GM23338 (cell line): ENCODE data around the gene PARP3. TPM values are rescaled to one million over a fixed set of nuclear protein-coding genes. Genes with fewer than 3 reads are reported as not detected.
A peak's percentile ranks its signal among the peaks of the same experiment; 100 is the strongest.
"Not testable (repeated sequence)": the region's sequence is repeated elsewhere in the genome, so short reads cannot be mapped to it uniquely, and the experiment has no call there.

ENCODE experiments used
- ATAC-seq: fragments of 200-7000 bp; cut with Tn5 transposase; 3 replicates; pipeline ENCODE4 v1.9.1; 2020
- DNase-seq: peaks from one replicate; pipeline ENCODE4 v3.0.0-alpha.2; 2015; ENCODE audit warnings: low spot score
- H2AFZ ChIP-seq: fragments of 200-600 bp; sonication (generic); 2 replicates; pipeline ENCODE4 v1.8.0; 2016; ENCODE audit warnings: antibody characterized with exemption, mild to moderate bottlenecking, moderate library complexity
- H3F3A ChIP-seq: fragments of 200-600 bp; sonication (generic); replicated peaks from 2 replicates; pipeline ENCODE4 v1.8.0; 2017; ENCODE audit warnings: antibody characterized with exemption, mixed run types, low read depth
- H3K27ac ChIP-seq: fragments of 200-600 bp; sonication (generic); 2 replicates; pipeline ENCODE4 v1.6.1; 2016; ENCODE audit warnings: low read depth
- H3K27me3 ChIP-seq: fragments of 200-600 bp; sonication (generic); 2 replicates; pipeline ENCODE4 v1.8.0; 2016; ENCODE audit warnings: mild to moderate bottlenecking, mixed run types, moderate library complexity; ENCODE audit not compliant: insufficient read depth
- H3K36me3 ChIP-seq: fragments of 200-600 bp; sonication (generic); 2 replicates; pipeline ENCODE4 v1.8.0; 2016; ENCODE audit warnings: mild to moderate bottlenecking; ENCODE audit not compliant: insufficient read depth
- H3K4me1 ChIP-seq: fragments of 200-600 bp; sonication (generic); 2 replicates; pipeline ENCODE4 v1.8.0; 2016; ENCODE audit warnings: mild to moderate bottlenecking, moderate library complexity; ENCODE audit not compliant: insufficient read depth
- H3K4me2 ChIP-seq: fragments of 200-600 bp; sonication (generic); 2 replicates; pipeline ENCODE4 v1.7.1; 2017; ENCODE audit warnings: mixed run types
- H3K4me3 ChIP-seq: fragments of 200-600 bp; sonication (generic); 2 replicates; pipeline ENCODE4 v1.6.1; 2016; ENCODE audit warnings: mixed run types
- H3K79me2 ChIP-seq: fragments of 200-600 bp; sonication (generic); replicated peaks from 2 replicates; pipeline ENCODE4 v1.8.0; 2017; ENCODE audit warnings: mild to moderate bottlenecking; ENCODE audit not compliant: insufficient read depth
- H3K9me2 ChIP-seq: fragments of 200-600 bp; sonication (generic); 2 replicates; pipeline ENCODE4 v1.8.0; 2017; ENCODE audit not compliant: insufficient read depth
- H4K20me1 ChIP-seq: fragments of 200-600 bp; sonication (generic); replicated peaks from 2 replicates; pipeline ENCODE4 v1.8.0; 2017; ENCODE audit warnings: mild to moderate bottlenecking; ENCODE audit not compliant: insufficient read depth
- H3K27ac Mint-ChIP-seq: 2 replicates; pipeline ENCODE4 v1.8.0; 2020; ENCODE audit warnings: inconsistent platforms, mild to moderate bottlenecking, moderate library complexity, mixed read lengths
- H3K27me3 Mint-ChIP-seq: 3 replicates; pipeline ENCODE4 v1.8.0; 2022; ENCODE audit warnings: low read depth, mild to moderate bottlenecking, moderate library complexity, mixed read lengths, inconsistent platforms; ENCODE audit not compliant: insufficient read depth, poor library complexity
- H3K36me3 Mint-ChIP-seq: 3 replicates; pipeline ENCODE4 v1.8.0; 2021; ENCODE audit warnings: low read depth, mild to moderate bottlenecking, inconsistent platforms, moderate library complexity, mixed read lengths
- H3K4me1 Mint-ChIP-seq: 3 replicates; pipeline ENCODE4 v1.8.0; 2020; ENCODE audit warnings: mild to moderate bottlenecking, inconsistent platforms, mixed read lengths
- H3K4me3 Mint-ChIP-seq: 3 replicates; pipeline ENCODE4 v1.8.0; 2021; ENCODE audit warnings: moderate library complexity, mild to moderate bottlenecking, inconsistent platforms, mixed read lengths
- H3K9me3 Mint-ChIP-seq: 3 replicates; pipeline ENCODE4 v1.8.0; 2020; ENCODE audit warnings: moderate library complexity, mild to moderate bottlenecking, inconsistent platforms, mixed read lengths
- POLR2AphosphoS5 ChIP-seq: IDR thresholded peaks from 2 replicates; pipeline ENCODE4 v1.6.1; 2016; ENCODE audit warnings: antibody characterized with exemption, low read depth
- STAT1 ChIP-seq: IDR thresholded peaks from one replicate; pipeline ENCODE4 v1.6.1; 2016; ENCODE audit warnings: antibody characterized with exemption; ENCODE audit not compliant: unreplicated experiment
- ZNF114 ChIP-seq: fragments of 250-450 bp; sonication (Bioruptor Pico); IDR thresholded peaks from 2 replicates; pipeline ENCODE4 v1.5.0; 2020; ENCODE audit warnings: mild to moderate bottlenecking, moderate library complexity
- polyA plus RNA-seq: library from polyadenylated mRNA; unstranded; fragments of >200 nt; fragmentation: Nextera tagmentation; extraction: Ambion mirVana; gene quantifications from 2 replicates; pipeline ENCODE4 v1.2.1, GENCODE V29; 2016
- total RNA-seq: library from RNA; depleted of rRNA; stranded (reverse); fragments of >200 nt; shearing (Covaris generic); gene quantifications from 2 replicates; pipeline ENCODE4 v1.2.3, GENCODE V29; 2014
- TF ChIP-seq, protein P1 (sequence below), 2 experiments: fragments of 200-600 bp in 1 of 2; sonication (generic) in 1 of 2; conservative IDR thresholded peaks; 2 replicates each; pipeline versions ENCODE4 v1.5.1 to v1.6.1; 2016 to 2017; ENCODE audit warnings: antibody characterized with exemption in 2 of 2, low read depth in 2 of 2, mild to moderate bottlenecking in 2 of 2, moderate library complexity in 1 of 2
- TF ChIP-seq, protein P2 (sequence below): fragments of 250-450 bp; sonication (Bioruptor Pico); IDR thresholded peaks from 2 replicates; pipeline ENCODE4 v1.5.0; 2020; ENCODE audit warnings: mild to moderate bottlenecking, moderate library complexity

PARP3 gene
- total and polyA plus RNA-seq, 2 experiments from 2014 or later, result 0.76 to 1.1 TPM

DNA sequence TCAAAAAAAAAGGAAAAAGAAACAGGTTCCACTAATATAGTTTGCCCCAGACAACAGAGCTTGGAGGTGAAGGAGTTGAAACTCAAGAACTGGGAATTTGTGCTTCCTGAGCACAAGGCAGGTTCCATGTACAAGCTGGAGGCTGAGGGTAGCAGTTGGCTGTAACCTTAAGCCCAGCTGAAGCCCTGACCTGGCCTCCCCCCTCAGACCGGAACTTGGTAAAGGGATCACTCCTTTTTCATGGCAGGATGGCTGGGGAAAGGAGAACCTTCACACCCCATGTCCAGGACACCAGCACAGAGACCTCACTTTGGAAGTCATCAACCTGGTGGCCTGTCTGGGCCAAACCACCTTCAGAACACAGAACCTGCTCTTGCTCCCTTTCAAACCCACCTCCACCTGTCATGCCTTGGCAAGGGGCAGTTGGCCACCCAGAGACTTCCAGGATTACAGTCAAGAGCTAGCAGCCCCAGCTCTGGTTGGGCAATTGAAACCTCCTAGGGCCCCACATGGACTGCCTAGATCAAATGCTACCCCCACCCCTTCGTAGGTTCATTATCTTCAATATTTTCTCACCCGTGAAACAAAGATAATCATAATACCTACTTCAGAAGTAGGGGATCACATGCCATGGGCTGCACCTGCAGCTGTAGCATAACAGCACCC, 50.0 kb downstream of the PARP3 start:
- Histone ChIP-seq H3K27ac (peak overlapping the region; percentile 90), H3F3A (peaks cover 40% of the 10 kb centered on the region), H3K4me1 (peaks cover 20% of the 10 kb centered on the region), H3K4me3 (no peak overlapping the region), H3K27me3 (no peaks in the 10 kb centered on the region), H3K9me2 (no peaks in the 10 kb centered on the region), H2AFZ (no peak overlapping the region), H3K4me2 (no peak overlapping the region), H3K79me2 (peaks cover 18% of the 10 kb centered on the region), H3K36me3 (peaks cover 28% of the 10 kb centered on the region), H4K20me1 (peaks cover 12% of the 10 kb centered on the region)
- Mint-ChIP-seq H3K9me3 (peaks cover 4% of the 10 kb centered on the region; the same call in 1 of the 3 replicates), H3K36me3 (peaks cover 53% of the 10 kb centered on the region), H3K27me3 (peaks cover 25% of the 10 kb centered on the region), H3K4me3 (peak overlapping the region; percentile 21; the same call in 1 of the 3 replicates), H3K27ac (no peak overlapping the region; the same call in 1 of the 2 replicates), H3K4me1 (peaks cover 35% of the 10 kb centered on the region)
- DNase-seq, result no peak
- TF ChIP-seq POLR2AphosphoS5 (peak; percentile 24; the same call in 1 of the 2 replicates), STAT1 (no peak)
- TF ChIP-seq, protein P1, sequence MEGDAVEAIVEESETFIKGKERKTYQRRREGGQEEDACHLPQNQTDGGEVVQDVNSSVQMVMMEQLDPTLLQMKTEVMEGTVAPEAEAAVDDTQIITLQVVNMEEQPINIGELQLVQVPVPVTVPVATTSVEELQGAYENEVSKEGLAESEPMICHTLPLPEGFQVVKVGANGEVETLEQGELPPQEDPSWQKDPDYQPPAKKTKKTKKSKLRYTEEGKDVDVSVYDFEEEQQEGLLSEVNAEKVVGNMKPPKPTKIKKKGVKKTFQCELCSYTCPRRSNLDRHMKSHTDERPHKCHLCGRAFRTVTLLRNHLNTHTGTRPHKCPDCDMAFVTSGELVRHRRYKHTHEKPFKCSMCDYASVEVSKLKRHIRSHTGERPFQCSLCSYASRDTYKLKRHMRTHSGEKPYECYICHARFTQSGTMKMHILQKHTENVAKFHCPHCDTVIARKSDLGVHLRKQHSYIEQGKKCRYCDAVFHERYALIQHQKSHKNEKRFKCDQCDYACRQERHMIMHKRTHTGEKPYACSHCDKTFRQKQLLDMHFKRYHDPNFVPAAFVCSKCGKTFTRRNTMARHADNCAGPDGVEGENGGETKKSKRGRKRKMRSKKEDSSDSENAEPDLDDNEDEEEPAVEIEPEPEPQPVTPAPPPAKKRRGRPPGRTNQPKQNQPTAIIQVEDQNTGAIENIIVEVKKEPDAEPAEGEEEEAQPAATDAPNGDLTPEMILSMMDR (conservative IDR thresholded peaks at IDR 0.05; ENCODE audit: low read depth in 2 of 2), result no peak
- no peak; the same call in 2 of the 3 replicates for ATAC-seq

DNA sequence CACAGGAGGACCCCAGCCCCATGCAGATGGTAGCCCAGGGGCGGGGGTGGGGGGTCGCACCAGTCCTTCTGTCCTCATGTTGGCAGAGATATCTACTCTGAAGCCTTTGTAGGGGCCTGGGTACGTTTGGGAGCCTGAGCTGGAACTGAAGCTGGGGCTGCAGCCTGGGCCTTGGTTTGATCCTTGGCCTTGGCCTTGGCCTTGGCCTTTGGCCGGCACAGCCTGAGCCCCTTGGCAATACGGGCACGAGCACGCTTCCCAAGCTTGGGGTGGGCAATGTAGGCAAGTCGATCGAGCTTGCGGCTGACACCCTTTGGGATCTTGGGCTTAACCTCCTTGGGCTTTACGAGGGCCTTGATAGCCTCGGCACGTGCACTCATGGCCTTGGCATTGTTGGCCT, 51.5 kb downstream of the PARP3 start:
- peaks cover 12% of the 10 kb centered on the region for H4K20me1 ChIP-seq
- H3K9me2 ChIP-seq, H3K27me3 ChIP-seq, DNase-seq, ATAC-seq, H3K9me3 Mint-ChIP-seq, H3K4me3 ChIP-seq, H3K4me2 ChIP-seq, H2AFZ ChIP-seq: not testable (repeated sequence)
- H3F3A ChIP-seq, result peaks cover 41% of the 10 kb centered on the region
- H3K79me2 ChIP-seq, result peaks cover 18% of the 10 kb centered on the region
- Mint-ChIP-seq H3K27ac (peak overlapping the region; percentile 100), H3K27me3 (peaks cover 24% of the 10 kb centered on the region), H3K36me3 (peaks cover 53% of the 10 kb centered on the region), H3K4me3 (peak overlapping the region; percentile 100), H3K4me1 (peaks cover 35% of the 10 kb centered on the region)
- H3K27ac ChIP-seq, result peak overlapping the region; percentile 92; the same call in 1 of the 2 replicates
- H3K36me3 ChIP-seq, result peaks cover 28% of the 10 kb centered on the region
- peaks cover 25% of the 10 kb centered on the region for H3K4me1 ChIP-seq

DNA sequence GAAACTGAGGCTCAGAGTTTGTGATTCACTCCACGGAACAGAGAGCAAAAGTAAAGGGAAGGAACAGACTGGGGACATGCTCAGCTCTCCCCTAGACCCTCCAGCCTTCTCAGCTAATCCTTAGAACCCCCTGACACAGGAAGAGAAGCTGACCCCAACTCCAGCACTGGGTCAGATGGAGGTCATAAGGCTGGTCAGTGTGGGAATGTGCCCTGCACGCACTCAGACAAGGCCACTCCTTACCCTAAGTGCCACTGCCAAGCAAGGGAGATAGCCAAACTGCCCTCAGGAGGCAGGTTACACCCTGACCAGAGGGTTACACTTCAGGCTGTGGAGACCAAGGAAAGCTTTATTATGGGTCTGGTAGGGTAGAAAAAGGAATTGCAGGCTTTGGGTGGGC, 52.4 kb downstream of the PARP3 start:
- Histone ChIP-seq H3K4me1 (peaks cover 25% of the 10 kb centered on the region), H3K36me3 (peaks cover 28% of the 10 kb centered on the region), H3K27me3 (no peaks in the 10 kb centered on the region), H3K79me2 (peaks cover 18% of the 10 kb centered on the region), H3K27ac (peak overlapping the region; percentile 92), H4K20me1 (peaks cover 12% of the 10 kb centered on the region), H2AFZ (no peak overlapping the region), H3K4me2 (peak overlapping the region; percentile 100), H3K4me3 (peak overlapping the region; percentile 94), H3K9me2 (no peaks in the 10 kb centered on the region), H3F3A (peaks cover 43% of the 10 kb centered on the region)
- DNase-seq, result no peak
- Mint-ChIP-seq H3K27me3 (peaks cover 24% of the 10 kb centered on the region), H3K27ac (peak overlapping the region; percentile 100), H3K9me3 (peaks cover 4% of the 10 kb centered on the region; the same call in 1 of the 3 replicates), H3K4me3 (peak overlapping the region; percentile 100), H3K4me1 (peaks cover 29% of the 10 kb centered on the region), H3K36me3 (peaks cover 49% of the 10 kb centered on the region)
- ATAC-seq, result no peak
- TF ChIP-seq, protein P1 (conservative IDR thresholded peaks at IDR 0.05; ENCODE audit: low read depth in 2 of 2), result no peak
- TF ChIP-seq ZNF114 (CRISPR knock-in tag), result no peak
- TF ChIP-seq, protein P2, sequence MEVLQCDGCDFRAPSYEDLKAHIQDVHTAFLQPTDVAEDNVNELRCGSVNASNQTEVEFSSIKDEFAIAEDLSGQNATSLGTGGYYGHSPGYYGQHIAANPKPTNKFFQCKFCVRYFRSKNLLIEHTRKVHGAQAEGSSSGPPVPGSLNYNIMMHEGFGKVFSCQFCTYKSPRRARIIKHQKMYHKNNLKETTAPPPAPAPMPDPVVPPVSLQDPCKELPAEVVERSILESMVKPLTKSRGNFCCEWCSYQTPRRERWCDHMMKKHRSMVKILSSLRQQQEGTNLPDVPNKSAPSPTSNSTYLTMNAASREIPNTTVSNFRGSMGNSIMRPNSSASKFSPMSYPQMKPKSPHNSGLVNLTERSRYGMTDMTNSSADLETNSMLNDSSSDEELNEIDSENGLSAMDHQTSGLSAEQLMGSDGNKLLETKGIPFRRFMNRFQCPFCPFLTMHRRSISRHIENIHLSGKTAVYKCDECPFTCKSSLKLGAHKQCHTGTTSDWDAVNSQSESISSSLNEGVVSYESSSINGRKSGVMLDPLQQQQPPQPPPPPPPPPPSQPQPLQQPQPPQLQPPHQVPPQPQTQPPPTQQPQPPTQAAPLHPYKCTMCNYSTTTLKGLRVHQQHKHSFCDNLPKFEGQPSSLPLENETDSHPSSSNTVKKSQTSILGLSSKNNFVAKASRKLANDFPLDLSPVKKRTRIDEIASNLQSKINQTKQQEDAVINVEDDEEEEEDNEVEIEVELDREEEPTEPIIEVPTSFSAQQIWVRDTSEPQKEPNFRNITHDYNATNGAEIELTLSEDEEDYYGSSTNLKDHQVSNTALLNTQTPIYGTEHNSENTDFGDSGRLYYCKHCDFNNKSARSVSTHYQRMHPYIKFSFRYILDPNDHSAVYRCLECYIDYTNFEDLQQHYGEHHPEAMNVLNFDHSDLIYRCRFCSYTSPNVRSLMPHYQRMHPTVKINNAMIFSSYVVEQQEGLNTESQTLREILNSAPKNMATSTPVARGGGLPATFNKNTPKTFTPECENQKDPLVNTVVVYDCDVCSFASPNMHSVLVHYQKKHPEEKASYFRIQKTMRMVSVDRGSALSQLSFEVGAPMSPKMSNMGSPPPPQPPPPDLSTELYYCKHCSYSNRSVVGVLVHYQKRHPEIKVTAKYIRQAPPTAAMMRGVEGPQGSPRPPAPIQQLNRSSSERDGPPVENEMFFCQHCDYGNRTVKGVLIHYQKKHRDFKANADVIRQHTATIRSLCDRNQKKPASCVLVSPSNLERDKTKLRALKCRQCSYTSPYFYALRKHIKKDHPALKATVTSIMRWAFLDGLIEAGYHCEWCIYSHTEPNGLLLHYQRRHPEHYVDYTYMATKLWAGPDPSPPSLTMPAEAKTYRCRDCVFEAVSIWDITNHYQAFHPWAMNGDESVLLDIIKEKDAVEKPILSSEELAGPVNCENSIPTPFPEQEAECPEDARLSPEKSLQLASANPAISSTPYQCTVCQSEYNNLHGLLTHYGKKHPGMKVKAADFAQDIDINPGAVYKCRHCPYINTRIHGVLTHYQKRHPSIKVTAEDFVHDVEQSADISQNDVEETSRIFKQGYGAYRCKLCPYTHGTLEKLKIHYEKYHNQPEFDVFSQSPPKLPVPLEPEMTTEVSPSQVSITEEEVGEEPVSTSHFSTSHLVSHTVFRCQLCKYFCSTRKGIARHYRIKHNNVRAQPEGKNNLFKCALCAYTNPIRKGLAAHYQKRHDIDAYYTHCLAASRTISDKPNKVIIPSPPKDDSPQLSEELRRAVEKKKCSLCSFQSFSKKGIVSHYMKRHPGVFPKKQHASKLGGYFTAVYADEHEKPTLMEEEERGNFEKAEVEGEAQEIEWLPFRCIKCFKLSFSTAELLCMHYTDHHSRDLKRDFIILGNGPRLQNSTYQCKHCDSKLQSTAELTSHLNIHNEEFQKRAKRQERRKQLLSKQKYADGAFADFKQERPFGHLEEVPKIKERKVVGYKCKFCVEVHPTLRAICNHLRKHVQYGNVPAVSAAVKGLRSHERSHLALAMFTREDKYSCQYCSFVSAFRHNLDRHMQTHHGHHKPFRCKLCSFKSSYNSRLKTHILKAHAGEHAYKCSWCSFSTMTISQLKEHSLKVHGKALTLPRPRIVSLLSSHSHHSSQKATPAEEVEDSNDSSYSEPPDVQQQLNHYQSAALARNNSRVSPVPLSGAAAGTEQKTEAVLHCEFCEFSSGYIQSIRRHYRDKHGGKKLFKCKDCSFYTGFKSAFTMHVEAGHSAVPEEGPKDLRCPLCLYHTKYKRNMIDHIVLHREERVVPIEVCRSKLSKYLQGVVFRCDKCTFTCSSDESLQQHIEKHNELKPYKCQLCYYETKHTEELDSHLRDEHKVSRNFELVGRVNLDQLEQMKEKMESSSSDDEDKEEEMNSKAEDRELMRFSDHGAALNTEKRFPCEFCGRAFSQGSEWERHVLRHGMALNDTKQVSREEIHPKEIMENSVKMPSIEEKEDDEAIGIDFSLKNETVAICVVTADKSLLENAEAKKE, result no peak
